Caco-2 (cell line): ENCODE measurements around the gene CARM1. TPM values are rescaled to one million over a fixed set of nuclear protein-coding genes. Genes with fewer than 3 reads are reported as not detected.
"Not testable (repeated sequence)": the region's sequence is repeated elsewhere in the genome, so short reads cannot be mapped to it uniquely, and the experiment has no call there.

Source experiments
- BruUV-seq: library from RNA; stranded (reverse); fragments of 400-500 nt; replicated peaks from 2 replicates; lab custom pipeline; 2021; lab: Mats Ljungman, UMichigan
- CTCF ChIA-PET: fragments of 300-600 bp; sonication (Branson Sonifier 250); formaldehyde crosslinking; loops from one replicate; lab custom pipeline; 2022; ENCODE audit warnings: antibody characterized with exemption; lab: Charles Lee
- POLR2A ChIA-PET: fragments of 300-600 bp; sonication (Branson Sonifier 250); formaldehyde crosslinking; loops from one replicate; lab custom pipeline; 2022; ENCODE audit warnings: antibody characterized with exemption; lab: Charles Lee
- DNase-seq, 2 experiments: peaks; one replicate each; pipeline versions ENCODE4 v3.0.0 to v3.0.0-alpha.2; 2020 to 2022
- H3K27me3 ChIP-seq: replicated peaks from 2 replicates; pipeline ENCODE4 v1.6.0; 2011; ENCODE audit warnings: low read length; ENCODE audit not compliant: control insufficient read depth, insufficient read depth
- H3K36me3 ChIP-seq: 2 replicates; pipeline ENCODE4 v1.5.1; 2011; ENCODE audit warnings: low read length; ENCODE audit not compliant: control insufficient read depth, insufficient read depth
- H3K4me1 ChIP-seq: fragments of 250-450 bp; sonication (Bioruptor Pico); 2 replicates; pipeline ENCODE4 v1.5.1; 2020; ENCODE audit warnings: mild to moderate bottlenecking
- H3K4me3 ChIP-seq: 2 replicates; pipeline ENCODE4 v1.5.1; 2011; ENCODE audit warnings: low read depth, mild to moderate bottlenecking, control low read depth, low read length
- H3K9me3 ChIP-seq: fragments of 250-450 bp; sonication (Bioruptor Pico); 2 replicates; pipeline ENCODE4 v1.5.1; 2020; ENCODE audit warnings: mild to moderate bottlenecking, moderate library complexity
- H3K27ac Mint-ChIP-seq: one replicate; pipeline ENCODE4 v1.8.0; 2022; ENCODE audit warnings: mixed read lengths; ENCODE audit not compliant: unreplicated experiment
- H3K27me3 Mint-ChIP-seq: one replicate; pipeline ENCODE4 v1.8.0; 2022; ENCODE audit warnings: mixed read lengths; ENCODE audit not compliant: insufficient read depth, unreplicated experiment
- H3K36me3 Mint-ChIP-seq: one replicate; pipeline ENCODE4 v1.8.0; 2022; ENCODE audit warnings: mild to moderate bottlenecking, mixed read lengths; ENCODE audit not compliant: insufficient read depth, unreplicated experiment
- H3K4me1 Mint-ChIP-seq: one replicate; pipeline ENCODE4 v1.8.0; 2022; ENCODE audit warnings: low read depth, mixed read lengths; ENCODE audit not compliant: unreplicated experiment
- H3K4me3 Mint-ChIP-seq: one replicate; pipeline ENCODE4 v1.8.0; 2022; ENCODE audit warnings: mild to moderate bottlenecking, moderate library complexity, mixed read lengths; ENCODE audit not compliant: unreplicated experiment
- H3K9me3 Mint-ChIP-seq: one replicate; pipeline ENCODE4 v1.8.0; 2022; ENCODE audit warnings: mixed read lengths; ENCODE audit not compliant: unreplicated experiment
- CTCF ChIP-seq, 2 experiments: fragments of 200-600 bp in 1 of 2; IDR thresholded peaks; 1 replicate in 1 of 2; 2 replicates in 1 of 2; pipeline versions ENCODE4 v1.5.1 to v1.8.0; 2011 to 2022; ENCODE audit warnings: antibody characterized with exemption in 1 of 2, control low read depth in 1 of 2, inconsistent platforms in 1 of 2, low read depth in 1 of 2, low read length in 1 of 2, mild to moderate bottlenecking in 1 of 2, moderate library complexity in 1 of 2; ENCODE audit not compliant: insufficient read depth in 1 of 2, severe bottlenecking in 1 of 2, unreplicated experiment in 1 of 2
- intact Hi-C: fragments of 100-400 bp; cut with micrococcal nuclease; formaldehyde crosslinking; loops from one replicate; pipeline ENCODE4 v1.10.0; 2022; ENCODE audit not compliant: unreplicated experiment
- total RNA-seq: library from RNA; stranded (reverse); gene quantifications from 2 replicates; pipeline ENCODE4 v1.2.3, GENCODE V29; 2022

Gene CARM1
- total RNA-seq, 1 experiment from 2014 or later = 97.9 TPM

DNA sequence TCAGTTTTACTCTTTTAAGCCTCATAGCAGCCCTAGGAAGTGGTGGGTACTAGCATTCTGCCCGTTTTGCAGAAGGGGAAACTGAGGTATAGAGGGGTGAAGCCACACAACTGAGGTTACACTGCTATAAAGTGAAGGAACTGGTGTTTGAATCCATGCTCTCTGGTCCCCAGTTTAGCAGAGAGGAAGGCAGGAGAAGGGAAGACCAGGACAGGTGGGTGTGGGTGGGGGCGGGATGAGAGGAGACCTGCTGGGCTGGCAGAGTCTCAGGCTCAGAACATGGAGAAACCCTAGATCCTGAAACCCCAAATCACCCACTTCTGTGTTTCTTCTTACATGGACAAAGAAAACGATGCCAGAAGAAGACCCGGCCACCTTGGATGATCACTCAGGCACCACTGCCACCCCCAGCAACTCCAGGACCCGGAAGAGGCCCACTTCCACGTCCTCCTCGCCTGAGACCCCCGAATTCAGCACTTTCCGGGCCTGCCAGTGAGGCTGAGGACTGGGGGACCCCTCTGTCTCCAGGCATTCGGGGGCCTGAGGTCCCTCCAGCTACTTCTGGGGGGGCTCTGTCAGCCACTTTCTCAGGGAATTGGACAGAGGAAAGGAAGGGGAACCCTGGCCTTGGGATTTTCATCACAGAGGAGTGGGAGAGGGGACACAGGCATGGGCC is 2.3 kb upstream of the CARM1 start:
- DNase-seq = no peak
- H3K27me3 Mint-ChIP-seq = no peaks in the 10 kb centered on the region
- no peaks in the 10 kb centered on the region for H3K9me3 Mint-ChIP-seq
- intact Hi-C loops = no loop called here
- CTCF ChIA-PET = no interaction called here
- BruUV-seq = no TSS peak
- peaks cover 11% of the 10 kb centered on the region for H3K36me3 Mint-ChIP-seq
- no peak overlapping the region for H3K4me3 Mint-ChIP-seq
- Histone ChIP-seq H3K36me3 (no peaks in the 10 kb centered on the region), H3K4me3 (no peak overlapping the region), H3K9me3 (no peaks in the 10 kb centered on the region), H3K27me3 (no peaks in the 10 kb centered on the region), H3K4me1 (peaks cover 21% of the 10 kb centered on the region)
- POLR2A ChIA-PET = no interaction called here
- peaks cover 8% of the 10 kb centered on the region for H3K4me1 Mint-ChIP-seq
- no peak for TF ChIP-seq CTCF (IDR thresholded peaks at IDR 0.05; ENCODE audit: insufficient read depth in 1 of 2, low read depth in 1 of 2, low read length in 1 of 2, severe bottlenecking in 1 of 2, unreplicated experiment in 1 of 2)
- H3K27ac Mint-ChIP-seq = no peak overlapping the region

GRCh38 chr19:10869872-10870311 is 1.5 kb upstream of the CARM1 start:
- H3K36me3 ChIP-seq, H3K4me1 Mint-ChIP-seq, BruUV-seq, DNase-seq, intact Hi-C loops, H3K27me3 ChIP-seq, H3K9me3 ChIP-seq, POLR2A ChIA-PET, H3K9me3 Mint-ChIP-seq, H3K4me3 ChIP-seq, CTCF ChIA-PET, H3K27me3 Mint-ChIP-seq: not testable (repeated sequence)
- H3K4me3 Mint-ChIP-seq = peak overlapping the region; percentile 75
- peaks cover 20% of the 10 kb centered on the region for H3K36me3 Mint-ChIP-seq
- H3K27ac Mint-ChIP-seq = peak overlapping the region; percentile 71
- peaks cover 22% of the 10 kb centered on the region for H3K4me1 ChIP-seq

DNA sequence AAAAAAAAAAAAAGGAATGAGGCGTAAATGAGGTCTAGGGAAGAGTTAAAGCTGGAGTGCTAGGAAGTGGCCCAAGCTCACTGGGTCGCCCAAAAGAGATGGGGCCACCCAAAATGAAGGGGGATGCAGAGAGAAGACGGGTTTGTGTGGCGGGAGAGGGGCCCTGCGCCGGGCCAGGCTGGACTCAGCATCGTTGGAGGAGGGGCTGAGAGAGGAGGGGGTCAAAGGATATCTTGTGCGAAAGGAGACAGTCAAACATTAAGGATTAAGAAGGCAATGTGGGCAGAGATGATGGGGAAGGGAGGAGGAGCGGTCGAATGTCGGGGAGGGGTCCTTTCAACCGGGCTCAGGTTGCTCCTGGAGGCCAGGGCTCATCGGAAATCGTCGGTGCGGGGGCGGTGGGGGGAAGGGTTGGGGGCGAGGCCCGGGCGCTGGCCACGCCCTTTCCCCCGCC is 825 bp upstream of the CARM1 start:
- DNase-seq = no peak
- Histone ChIP-seq H3K4me3 (peak overlapping the region; percentile 51), H3K27me3 (no peaks in the 10 kb centered on the region), H3K36me3 (no peaks in the 10 kb centered on the region), H3K9me3 (no peaks in the 10 kb centered on the region), H3K4me1 (peaks cover 22% of the 10 kb centered on the region)
- peaks cover 26% of the 10 kb centered on the region for H3K36me3 Mint-ChIP-seq
- H3K27ac Mint-ChIP-seq = peak overlapping the region; percentile 53
- peak overlapping the region; percentile 75 for H3K4me3 Mint-ChIP-seq
- TF ChIP-seq CTCF (IDR thresholded peaks at IDR 0.05; ENCODE audit: insufficient read depth in 1 of 2, low read depth in 1 of 2, low read length in 1 of 2, severe bottlenecking in 1 of 2, unreplicated experiment in 1 of 2) = no peak
- BruUV-seq = no TSS peak
- POLR2A ChIA-PET = interaction anchor here (0.6 to 1.0 kb wide), 2 partner anchors 34 to 57 kb away, joined by 3 to 4 read pairs; partner anchors contain the start of gene TMED1
- CTCF ChIA-PET = interaction anchor here (0.5 to 1.0 kb wide), 11 partner anchors 17 to 165 kb away, joined by 3 to 10 read pairs (median 3); partner anchors contain the start of genes DNM2 and TMED1
- intact Hi-C loops = no loop called here
- no peaks in the 10 kb centered on the region for H3K4me1 Mint-ChIP-seq
- H3K9me3 Mint-ChIP-seq = no peaks in the 10 kb centered on the region
- no peaks in the 10 kb centered on the region for H3K27me3 Mint-ChIP-seq
